ENCODE results near the gene ACSF2. TPM values are rescaled to one million over a fixed set of nuclear protein-coding genes. Genes with fewer than 3 reads are reported as not detected.

The ACSF2 gene
- total and polyA plus RNA-seq, 2 donors (not counting 3 experiments of a cell fraction or from before 2014, with no cell fraction given), result 33.2 to 37.2 TPM

GRCh38 chr17:50392621-50393020 is 33.4 kb upstream of the ACSF2 start:
- intact Hi-C loops (cut with micrococcal nuclease), result no loop called here

More at GRCh38 chr17:50392621-50393020, 33.4 kb upstream of the ACSF2 start:
- dilution Hi-C loops (cut with MboI; ENCODE audit: extremely low pct_ligation_motif_present, low sequenced_read_pairs), result no loop called here
- Histone ChIP-seq H3K4me1 (ENCODE audit: control insufficient read depth, extremely low read depth, insufficient read depth, low read length) (peaks cover 18% of the 10 kb centered on the region), H3K36me3 (ENCODE audit: control insufficient read depth in 2 of 2, extremely low read depth in 1 of 2, insufficient read depth in 2 of 2, low read length in 2 of 2) (peaks cover 50 to 63% of the 10 kb centered on the region in 2 experiments), H3K79me2 (ENCODE audit: control insufficient read depth, insufficient read depth, low read length) (peaks cover 66% of the 10 kb centered on the region), H3K27ac (ENCODE audit: insufficient read depth, low read depth, low read length) (no peak overlapping the region), H4K20me1 (replicated peaks; ENCODE audit: control insufficient read depth, extremely low read depth, insufficient read depth, low read length) (peaks cover 6% of the 10 kb centered on the region), H3K4me2 (ENCODE audit: insufficient read depth, low read length) (no peak overlapping the region), H3K4me3 (replicated peaks in 1 of 3; ENCODE audit: insufficient read depth in 1 of 3, low read depth in 1 of 3, low read length in 3 of 3) (no peak overlapping the region), H3K9me3 (replicated peaks; ENCODE audit: control insufficient read depth, insufficient read depth, low read length) (no peaks in the 10 kb centered on the region), H3K9me1 (replicated peaks; ENCODE audit: control insufficient read depth, extremely low read depth, insufficient read depth, low read length) (no peaks in the 10 kb centered on the region), H2AFZ (ENCODE audit: low read depth, low read length) (no peak overlapping the region), H3K9ac (replicated peaks; ENCODE audit: extremely low read depth, insufficient read depth, low read length) (no peak overlapping the region), H3K27me3 (ENCODE audit: control insufficient read depth in 2 of 2, insufficient read depth in 2 of 2, low read length in 2 of 2) (no peaks in the 10 kb centered on the region)
- ChIA-PET POLR2A (no interaction called here), CTCF (interaction anchor here (1.1 kb wide), 1 partner anchor 86 kb away, joined by 3 read pairs; the partner anchor contains the start of gene RSAD1)
- BruUV-seq (replicated peaks), result no TSS peak
- DNase-seq (ENCODE audit: low read depth, low spot score), result no peak
- FAIRE-seq, result no peak
- TF ChIP-seq MYC (IDR thresholded peaks at IDR 0.05; ENCODE audit: low read depth, low read length) (no peak), POLR2A (IDR thresholded peaks at IDR 0.05; ENCODE audit: low read depth, low read length) (no peak), POLR2AphosphoS5 (IDR thresholded peaks at IDR 0.05; ENCODE audit: insufficient read depth, low read depth, low read length) (no peak), GATA2 (IDR thresholded peaks at IDR 0.05; ENCODE audit: insufficient read depth, insufficient read length, low read depth, low read length) (no peak), EZH2 (IDR thresholded peaks at IDR 0.05; ENCODE audit: borderline replicate concordance, low read depth, low read length, severe bottlenecking) (no peak), JUN (IDR thresholded peaks at IDR 0.05; ENCODE audit: borderline replicate concordance, insufficient read depth, insufficient read length, low read depth) (no peak), FOS (IDR thresholded peaks at IDR 0.05; ENCODE audit: borderline replicate concordance, insufficient read depth, low read length) (no peak)
- TF ChIP-seq, protein P1, sequence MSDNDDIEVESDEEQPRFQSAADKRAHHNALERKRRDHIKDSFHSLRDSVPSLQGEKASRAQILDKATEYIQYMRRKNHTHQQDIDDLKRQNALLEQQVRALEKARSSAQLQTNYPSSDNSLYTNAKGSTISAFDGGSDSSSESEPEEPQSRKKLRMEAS (IDR thresholded peaks at IDR 0.05; ENCODE audit: insufficient read depth, insufficient read length), result no peak
- TF ChIP-seq, protein P2, sequence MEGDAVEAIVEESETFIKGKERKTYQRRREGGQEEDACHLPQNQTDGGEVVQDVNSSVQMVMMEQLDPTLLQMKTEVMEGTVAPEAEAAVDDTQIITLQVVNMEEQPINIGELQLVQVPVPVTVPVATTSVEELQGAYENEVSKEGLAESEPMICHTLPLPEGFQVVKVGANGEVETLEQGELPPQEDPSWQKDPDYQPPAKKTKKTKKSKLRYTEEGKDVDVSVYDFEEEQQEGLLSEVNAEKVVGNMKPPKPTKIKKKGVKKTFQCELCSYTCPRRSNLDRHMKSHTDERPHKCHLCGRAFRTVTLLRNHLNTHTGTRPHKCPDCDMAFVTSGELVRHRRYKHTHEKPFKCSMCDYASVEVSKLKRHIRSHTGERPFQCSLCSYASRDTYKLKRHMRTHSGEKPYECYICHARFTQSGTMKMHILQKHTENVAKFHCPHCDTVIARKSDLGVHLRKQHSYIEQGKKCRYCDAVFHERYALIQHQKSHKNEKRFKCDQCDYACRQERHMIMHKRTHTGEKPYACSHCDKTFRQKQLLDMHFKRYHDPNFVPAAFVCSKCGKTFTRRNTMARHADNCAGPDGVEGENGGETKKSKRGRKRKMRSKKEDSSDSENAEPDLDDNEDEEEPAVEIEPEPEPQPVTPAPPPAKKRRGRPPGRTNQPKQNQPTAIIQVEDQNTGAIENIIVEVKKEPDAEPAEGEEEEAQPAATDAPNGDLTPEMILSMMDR (IDR thresholded peaks at IDR 0.05; ENCODE audit: extremely low read depth in 1 of 2, insufficient read depth in 1 of 2, low read depth in 1 of 2, low read length in 2 of 2), result no peak

Data from endothelial cell of umbilical vein (primary cell).